ENCODE measurements around the gene CIB4. TPM values are rescaled to one million over a fixed set of nuclear protein-coding genes. Genes with fewer than 3 reads are reported as not detected.
"Not testable (repeated sequence)": the region's sequence is repeated elsewhere in the genome, so short reads cannot be mapped to it uniquely, and the experiment has no call there.

Gene CIB4
- total RNA-seq, 1 experiment from 2014 or later, result not detected

- no TSS peak for BruUV-seq (replicated peaks)
- no peaks in the 10 kb centered on the region for H3K27me3 ChIP-seq (replicated peaks; ENCODE audit: insufficient read depth, low read depth, low read length, poor library complexity)
- H3K36me3 ChIP-seq (ENCODE audit: insufficient read depth, low read length, poor library complexity, severe bottlenecking), result no peaks in the 10 kb centered on the region
- ChIA-PET CTCF (interaction anchor here (0.7 kb wide), 1 partner anchor 90 kb away, joined by 4 read pairs; no protein-coding TSS in a partner anchor), POLR2A (ENCODE audit: low non-redundant PET) (no interaction called here)
- intact Hi-C loops (cut with micrococcal nuclease; ENCODE audit: unreplicated experiment), result no loop called here
- no peak for DNase-seq (ENCODE audit: low spot score)
- H3K27ac ChIP-seq (ENCODE audit: low read depth, low read length, poor library complexity, severe bottlenecking), result no peak overlapping the region
- H3K9me3 ChIP-seq (ENCODE audit: low read depth, low read length, poor library complexity, severe bottlenecking), result no peaks in the 10 kb centered on the region
- TF ChIP-seq CTCF (conservative IDR thresholded peaks at IDR 0.05; ENCODE audit: low read depth, low read length), result no peak
- no peak for TF ChIP-seq EZH2 (IDR thresholded peaks at IDR 0.05; ENCODE audit: borderline replicate concordance, low read depth, low read length, poor library complexity, severe bottlenecking)
- H3K4me3 ChIP-seq (ENCODE audit: low read depth, low read length, poor library complexity, severe bottlenecking), result no peak overlapping the region
- peaks cover 3% of the 10 kb centered on the region for H3K4me1 ChIP-seq (ENCODE audit: insufficient read depth, low read length, poor library complexity, severe bottlenecking)
Measured at GRCh38 chr2:26668856-26669750, 27.9 kb upstream of the CIB4 start.

- Histone ChIP-seq H3K27me3 (replicated peaks; ENCODE audit: insufficient read depth, low read depth, low read length, poor library complexity) (no peaks in the 10 kb centered on the region), H3K4me1 (ENCODE audit: insufficient read depth, low read length, poor library complexity, severe bottlenecking) (peaks cover 3% of the 10 kb centered on the region), H3K27ac (ENCODE audit: low read depth, low read length, poor library complexity, severe bottlenecking) (no peak overlapping the region), H3K9me3 (ENCODE audit: low read depth, low read length, poor library complexity, severe bottlenecking) (no peaks in the 10 kb centered on the region), H3K36me3 (ENCODE audit: insufficient read depth, low read length, poor library complexity, severe bottlenecking) (no peaks in the 10 kb centered on the region), H3K4me3 (ENCODE audit: low read depth, low read length, poor library complexity, severe bottlenecking) (no peak overlapping the region)
- TF ChIP-seq EZH2 (IDR thresholded peaks at IDR 0.05; ENCODE audit: borderline replicate concordance, low read depth, low read length, poor library complexity, severe bottlenecking) (no peak), CTCF (conservative IDR thresholded peaks at IDR 0.05; ENCODE audit: low read depth, low read length) (no peak)
- DNase-seq (ENCODE audit: low spot score), result no peak
- POLR2A ChIA-PET (ENCODE audit: low non-redundant PET), result no interaction called here
- CTCF ChIA-PET, result no interaction called here
- BruUV-seq (replicated peaks), result no TSS peak
- intact Hi-C loops (cut with micrococcal nuclease; ENCODE audit: unreplicated experiment), result no loop called here
Measured at GRCh38 chr2:26668041-26668440, 26.9 kb upstream of the CIB4 start.

- TF ChIP-seq EZH2 (IDR thresholded peaks at IDR 0.05; ENCODE audit: borderline replicate concordance, low read depth, low read length, poor library complexity, severe bottlenecking) (no peak), CTCF (conservative IDR thresholded peaks at IDR 0.05; ENCODE audit: low read depth, low read length) (no peak)
- Histone ChIP-seq H3K9me3 (ENCODE audit: low read depth, low read length, poor library complexity, severe bottlenecking) (no peaks in the 10 kb centered on the region), H3K36me3 (ENCODE audit: insufficient read depth, low read length, poor library complexity, severe bottlenecking) (no peaks in the 10 kb centered on the region), H3K4me3 (ENCODE audit: low read depth, low read length, poor library complexity, severe bottlenecking) (no peak overlapping the region), H3K27me3 (replicated peaks; ENCODE audit: insufficient read depth, low read depth, low read length, poor library complexity) (no peaks in the 10 kb centered on the region), H3K27ac (ENCODE audit: low read depth, low read length, poor library complexity, severe bottlenecking) (no peak overlapping the region), H3K4me1 (ENCODE audit: insufficient read depth, low read length, poor library complexity, severe bottlenecking) (peaks cover 3% of the 10 kb centered on the region)
- CTCF ChIA-PET, result no interaction called here
- no peak for DNase-seq (ENCODE audit: low spot score)
- intact Hi-C loops (cut with micrococcal nuclease; ENCODE audit: unreplicated experiment), result no loop called here
- POLR2A ChIA-PET (ENCODE audit: low non-redundant PET), result interaction anchor here (0.6 kb wide), 1 partner anchor 1018 kb away, joined by 3 read pairs; no protein-coding TSS in a partner anchor
- BruUV-seq (replicated peaks), result no TSS peak
Measured at GRCh38 chr2:26666671-26667070, 25.5 kb upstream of the CIB4 start.

- DNase-seq (ENCODE audit: low spot score); intact Hi-C loops (cut with micrococcal nuclease; ENCODE audit: unreplicated experiment); H3K4me3 ChIP-seq (ENCODE audit: low read depth, low read length, poor library complexity, severe bottlenecking); BruUV-seq (replicated peaks); POLR2A ChIA-PET (ENCODE audit: low non-redundant PET); H3K36me3 ChIP-seq (ENCODE audit: insufficient read depth, low read length, poor library complexity, severe bottlenecking); H3K4me1 ChIP-seq (ENCODE audit: insufficient read depth, low read length, poor library complexity, severe bottlenecking); H3K27ac ChIP-seq (ENCODE audit: low read depth, low read length, poor library complexity, severe bottlenecking); H3K27me3 ChIP-seq (replicated peaks; ENCODE audit: insufficient read depth, low read depth, low read length, poor library complexity); CTCF ChIA-PET; H3K9me3 ChIP-seq (ENCODE audit: low read depth, low read length, poor library complexity, severe bottlenecking): not testable (repeated sequence)
Measured at GRCh38 chr2:26665296-26665695, 24.1 kb upstream of the CIB4 start.
